ENCODE results near the gene HPX.
A peak's percentile ranks its signal among the peaks of the same experiment; 100 is the strongest.

Gene HPX, protein sequence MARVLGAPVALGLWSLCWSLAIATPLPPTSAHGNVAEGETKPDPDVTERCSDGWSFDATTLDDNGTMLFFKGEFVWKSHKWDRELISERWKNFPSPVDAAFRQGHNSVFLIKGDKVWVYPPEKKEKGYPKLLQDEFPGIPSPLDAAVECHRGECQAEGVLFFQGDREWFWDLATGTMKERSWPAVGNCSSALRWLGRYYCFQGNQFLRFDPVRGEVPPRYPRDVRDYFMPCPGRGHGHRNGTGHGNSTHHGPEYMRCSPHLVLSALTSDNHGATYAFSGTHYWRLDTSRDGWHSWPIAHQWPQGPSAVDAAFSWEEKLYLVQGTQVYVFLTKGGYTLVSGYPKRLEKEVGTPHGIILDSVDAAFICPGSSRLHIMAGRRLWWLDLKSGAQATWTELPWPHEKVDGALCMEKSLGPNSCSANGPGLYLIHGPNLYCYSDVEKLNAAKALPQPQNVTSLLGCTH

DNA sequence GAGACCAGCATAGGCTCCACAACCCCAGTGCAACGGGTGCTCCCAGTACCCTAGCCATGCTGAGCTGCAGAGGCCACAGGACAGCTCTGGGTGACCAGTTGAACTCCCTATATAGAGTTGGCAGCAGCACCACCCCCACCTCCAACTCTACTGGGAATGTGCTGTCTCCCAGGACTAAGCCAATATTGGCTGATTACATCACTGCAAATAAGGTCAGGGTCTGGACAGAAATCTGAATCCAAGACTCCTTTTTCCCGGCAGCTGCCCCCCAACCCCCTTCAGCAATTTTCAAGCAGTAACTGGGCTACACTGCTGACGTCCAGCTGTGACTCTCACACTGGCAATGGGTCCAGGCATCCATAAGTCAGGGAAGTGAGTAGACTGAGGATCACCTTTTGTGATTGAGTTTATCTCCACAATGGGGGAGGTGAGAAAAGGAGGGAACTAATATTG lies at the start of gene HPX:
Gene HPX, minus strand, starts transcription at position 82 of the 453 bp plus-strand sequence. Its CDS starts 24 bp downstream, at position 58.
- no peak for DNase-seq

- DNase-seq = no peak
Measured at GRCh38 chr11:6489306-6489705, 48.5 kb upstream of the HPX start.

DNA sequence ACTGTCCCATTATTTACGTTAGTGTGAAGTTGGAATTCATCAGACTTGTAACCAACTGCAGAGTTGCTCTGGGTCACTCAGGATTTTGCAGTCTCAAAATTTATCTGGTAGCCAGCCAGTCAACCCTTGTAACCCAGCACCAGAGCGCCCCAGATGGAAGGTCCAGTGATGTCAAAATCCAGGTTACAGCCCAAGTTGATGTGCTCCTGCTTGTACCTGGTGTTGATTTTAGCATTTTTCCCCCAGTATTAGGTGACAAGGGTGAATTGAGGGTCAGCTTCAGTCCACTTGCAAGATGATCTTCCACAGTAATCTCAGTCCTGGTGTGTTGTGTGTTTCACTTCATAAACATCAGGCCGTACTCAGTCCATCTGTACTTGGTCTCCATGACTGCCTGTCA lies 48.0 kb upstream of the HPX start:
- DNase-seq = no peak

DNA sequence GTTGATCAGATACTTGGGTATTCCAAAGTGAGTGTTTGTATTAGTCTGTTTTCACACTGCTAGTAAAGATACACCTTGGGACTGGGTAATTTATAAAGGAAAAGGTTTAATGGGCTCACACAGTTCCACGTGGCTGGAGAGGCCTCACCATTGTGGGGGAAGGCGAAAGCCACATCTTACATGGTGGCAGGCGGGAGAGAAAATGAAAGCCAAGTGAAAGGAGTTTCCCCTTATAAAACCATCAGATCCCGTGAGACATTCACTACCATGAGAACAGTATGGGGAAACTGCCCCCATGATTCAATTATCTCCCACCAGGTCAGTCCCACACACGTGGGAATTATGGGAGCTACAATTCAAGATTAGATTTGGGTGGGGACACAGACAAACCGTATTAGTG lies 47.6 kb upstream of the HPX start:
- no peak for DNase-seq

DNA sequence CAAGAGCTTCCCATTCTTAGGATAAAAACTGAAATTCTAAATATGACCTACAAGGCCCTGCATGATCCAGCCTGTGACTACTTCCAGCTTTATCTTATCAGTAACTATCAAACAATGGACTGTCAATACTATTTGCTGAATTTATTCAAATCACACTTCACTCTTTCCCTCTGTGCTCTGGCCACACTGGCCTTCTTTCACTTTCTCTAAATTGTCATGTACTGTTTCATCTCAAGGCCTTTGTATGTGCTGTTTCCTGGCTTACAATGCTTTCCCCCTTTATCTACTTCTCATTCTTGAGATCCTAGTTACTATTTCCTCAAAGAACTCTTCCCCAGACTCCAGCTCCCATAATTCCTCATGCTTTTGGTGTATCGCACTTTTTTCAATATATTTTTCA lies 46.2 kb upstream of the HPX start:
- no peak for DNase-seq

GRCh38 chr11:6486256-6486655 lies 45.5 kb upstream of the HPX start:
- no peak for DNase-seq

DNA sequence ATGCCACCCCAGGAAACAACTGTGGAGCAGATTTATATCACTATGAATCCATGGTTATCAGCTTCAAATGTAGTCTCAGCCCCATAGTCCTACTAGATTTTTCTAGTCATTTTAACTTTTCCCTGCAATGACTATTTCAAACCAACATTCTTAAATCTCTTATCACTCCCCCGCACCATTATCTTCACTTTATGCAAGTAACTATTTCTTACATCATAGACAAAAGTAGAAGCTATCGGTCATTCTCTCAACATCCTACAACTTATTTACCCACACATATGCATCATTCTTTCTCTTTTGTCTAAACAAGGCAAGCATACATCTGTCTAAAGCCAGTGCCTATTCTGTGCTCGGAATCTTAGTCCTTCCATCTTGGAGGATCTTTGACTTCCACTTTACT lies 44.9 kb upstream of the HPX start:
- no peak for DNase-seq

DNA sequence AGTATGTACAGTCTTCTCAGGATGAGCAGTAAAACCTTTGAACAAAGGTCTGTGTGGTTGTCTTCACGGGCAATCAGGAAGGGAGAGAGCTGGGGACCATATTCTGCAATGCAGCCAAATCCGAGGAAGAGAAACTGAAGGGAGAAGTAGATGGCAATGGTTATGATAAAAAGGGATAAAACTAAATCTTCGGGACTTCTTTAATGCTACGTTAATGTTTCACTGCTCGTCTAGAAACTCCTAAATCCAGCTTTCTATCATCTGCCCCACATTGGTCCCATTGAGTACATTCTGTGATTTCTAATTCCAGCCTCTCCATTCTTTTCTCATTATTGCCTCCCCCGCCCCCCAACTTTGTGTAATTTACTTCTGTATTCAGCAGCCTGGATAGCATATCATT lies 42.2 kb upstream of the HPX start:
- DNase-seq = no peak

DNA sequence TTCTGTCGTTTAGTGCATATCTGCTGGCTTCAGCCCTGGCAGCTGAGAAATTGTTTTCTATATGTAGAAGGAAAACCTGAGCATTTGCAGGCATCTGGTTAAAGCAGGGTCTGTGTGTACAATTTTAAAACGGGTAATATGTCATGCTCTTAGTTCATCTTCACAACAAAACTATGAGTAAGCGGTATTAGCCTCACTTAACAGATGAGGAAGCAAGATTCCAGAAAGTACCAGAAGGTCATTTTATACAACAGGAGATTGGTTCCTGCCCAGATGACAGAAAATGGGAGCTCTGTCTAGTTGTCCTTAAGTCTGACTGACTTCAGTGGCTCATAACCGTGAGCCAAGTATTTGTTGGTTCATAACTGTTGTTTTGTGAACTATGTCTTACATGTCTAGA lies 41.7 kb upstream of the HPX start:
- no peak for DNase-seq

DNA sequence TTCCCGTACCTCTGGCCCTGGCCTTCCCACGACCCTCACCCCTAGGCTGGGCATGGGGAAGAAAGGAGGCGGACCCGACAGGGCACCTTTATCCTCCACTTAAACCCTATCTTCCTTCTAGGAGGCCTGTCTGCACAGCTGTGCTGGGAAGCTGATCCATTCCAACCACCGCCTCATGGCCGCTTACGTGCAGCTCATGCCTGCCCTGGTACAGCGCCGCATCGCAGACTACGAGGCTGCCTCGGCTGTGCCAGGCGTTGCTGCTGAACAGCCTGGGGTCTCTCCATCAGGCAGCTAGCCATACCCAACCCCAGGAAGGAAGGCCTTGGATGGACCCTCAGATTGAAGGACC lies 41.1 kb upstream of the HPX start:
- DNase-seq = peak in 1 of 2 donors; percentile 22

- peak; percentile 98 for DNase-seq
Measured at GRCh38 chr11:6481012-6481923, 40.5 kb upstream of the HPX start, which contains the start of the genes ARFIP2 and TIMM10B. TSS of gene ARFIP2 (minus strand) at chr11:6481331. CDS start at chr11:6480421, 910 bp downstream. TSS of gene TIMM10B (plus strand) at chr11:6481501. CDS start at chr11:6481517, 16 bp downstream.

DNA sequence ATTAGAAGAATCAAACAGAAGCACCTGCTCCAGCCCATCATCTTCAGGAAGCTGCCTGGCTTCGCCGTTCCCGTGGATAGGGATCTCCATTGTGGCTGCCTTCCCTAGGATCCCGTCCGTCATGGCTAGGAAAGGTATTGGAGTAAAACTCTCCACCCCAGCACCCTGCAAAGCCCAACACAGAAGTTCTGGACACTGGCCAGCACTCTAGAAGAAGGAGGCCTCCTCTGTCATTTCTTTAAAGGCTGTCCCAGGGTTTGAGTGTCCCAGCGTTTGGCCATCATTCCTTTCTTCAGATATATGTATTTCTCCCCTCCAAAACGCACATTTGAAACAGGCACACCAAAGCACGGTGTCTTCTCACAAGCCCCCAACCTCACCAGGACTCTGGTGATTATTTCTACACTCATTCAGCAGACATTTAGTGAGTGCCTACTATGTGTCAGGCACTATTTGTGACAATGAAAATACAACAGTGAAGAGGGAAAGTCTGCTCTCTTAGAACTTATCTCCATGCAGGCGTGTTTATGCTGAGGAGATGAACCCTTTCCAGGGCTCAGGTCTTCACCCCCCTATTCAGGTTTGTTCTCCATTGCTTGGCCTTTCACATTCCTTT lies 39.6 kb upstream of the HPX start:
- DNase-seq = no peak

GRCh38 chr11:6476571-6476970 lies 35.8 kb upstream of the HPX start:
- DNase-seq = no peak

GRCh38 chr11:6475936-6476335 lies 35.1 kb upstream of the HPX start:
- no peak for DNase-seq

- DNase-seq = no peak
Measured at GRCh38 chr11:6474806-6475500, 34.2 kb upstream of the HPX start.

GRCh38 chr11:6474413-6474792 lies 33.6 kb upstream of the HPX start:
- DNase-seq = no peak

GRCh38 chr11:6473451-6474412 lies 32.9 kb upstream of the HPX start, which contains the start of gene TRIM3:
TSS of gene TRIM3 (minus strand) at chr11:6473941. CDS start at chr11:6465695, 8,246 bp downstream.
- peak; percentile 67 to 76 for DNase-seq

DNA sequence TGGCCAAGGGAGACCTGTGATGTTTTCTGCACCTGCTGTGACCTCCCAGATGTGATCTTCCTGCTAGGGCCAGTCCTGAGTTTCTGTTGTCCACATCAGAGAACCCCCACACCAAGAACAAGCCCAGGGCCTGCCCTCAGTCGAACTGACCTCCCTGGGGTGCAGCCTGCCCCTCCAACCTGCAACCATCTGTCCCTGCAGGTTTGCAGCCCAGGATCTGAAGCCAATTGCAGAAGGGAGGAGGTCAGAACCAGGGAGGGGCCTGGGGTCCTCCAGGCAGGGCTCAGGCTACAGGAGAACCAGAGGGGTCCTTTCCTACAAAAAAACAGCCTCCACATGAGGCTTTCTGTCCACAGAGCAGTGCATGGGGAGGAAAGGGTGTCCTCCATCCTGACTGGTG lies 32.1 kb upstream of the HPX start:
- no peak for DNase-seq

GRCh38 chr11:6469599-6469998 lies 28.8 kb upstream of the HPX start:
- DNase-seq = no peak

DNA sequence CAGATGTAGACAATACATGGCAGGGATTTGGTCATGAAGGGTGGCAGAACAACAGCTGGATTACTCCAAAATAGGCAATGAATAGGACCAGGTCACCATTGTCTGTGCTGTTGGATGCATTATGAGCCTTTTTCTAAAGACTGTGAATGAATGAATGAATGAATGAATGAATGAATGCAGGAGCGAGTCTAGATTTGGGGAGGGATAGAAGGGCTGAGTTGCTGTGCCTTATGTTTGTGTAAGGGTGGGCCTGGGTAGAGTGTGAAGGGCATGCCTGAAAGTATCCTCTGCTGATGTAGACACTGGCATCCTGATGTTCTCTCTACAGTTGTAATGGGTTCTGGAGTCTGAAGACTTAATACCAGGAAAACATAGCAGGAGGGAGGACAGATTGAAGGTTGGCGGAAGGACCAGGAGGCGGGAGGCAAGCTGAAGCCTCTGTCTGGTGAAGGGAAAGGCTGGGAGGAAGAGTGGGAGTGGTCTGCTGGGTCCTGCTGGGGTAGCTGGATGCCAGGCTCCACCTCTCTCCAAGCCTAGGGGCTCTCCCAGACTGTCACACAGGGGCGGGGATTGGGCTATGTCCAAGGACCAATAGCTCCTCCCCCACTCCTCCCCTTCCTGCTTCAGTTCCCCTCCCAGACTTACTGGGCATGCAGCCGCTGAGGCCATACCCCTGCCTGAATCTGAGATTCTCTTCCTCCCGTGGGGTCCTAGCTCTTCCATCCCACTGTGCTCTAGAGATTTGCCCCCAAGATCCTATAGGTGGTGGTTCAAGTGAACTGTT lies 28.1 kb upstream of the HPX start:
- DNase-seq = peak in 1 of 2 donors; percentile 16

Data from stimulated activated CD4-positive, alpha-beta T cell treated with anti-CD3 and anti-CD28 coated beads, Interleukin-2, amount 100 ng/mL, for 24 hours (primary cell).